ENCODE measurements around the gene FBXL7.

The FBXL7 gene

GRCh38 chr5:15545082-15545481 is 45.1 kb downstream of the FBXL7 start:
- DNase-seq: no peak

- DNase-seq: no peak
Observed at GRCh38 chr5:15547261-15547839, 47.4 kb downstream of the FBXL7 start.

GRCh38 chr5:15549961-15550360 is 50.0 kb downstream of the FBXL7 start:
- DNase-seq: no peak

GRCh38 chr5:15550502-15551112 is 50.6 kb downstream of the FBXL7 start:
- DNase-seq: no peak

- DNase-seq: no peak
Observed at GRCh38 chr5:15551113-15551504, 51.1 kb downstream of the FBXL7 start.

- DNase-seq: no peak
Observed at GRCh38 chr5:15554542-15554941, 54.6 kb downstream of the FBXL7 start.

GRCh38 chr5:15555176-15555575 is 55.2 kb downstream of the FBXL7 start:
- DNase-seq: no peak

- no peak for DNase-seq
Observed at GRCh38 chr5:15558240-15558639, 58.3 kb downstream of the FBXL7 start.

GRCh38 chr5:15558681-15559080 is 58.7 kb downstream of the FBXL7 start:
- DNase-seq: no peak

GRCh38 chr5:15560421-15560820 is 60.4 kb downstream of the FBXL7 start:
- DNase-seq: no peak

- no peak for DNase-seq
Observed at GRCh38 chr5:15564523-15564922, 64.5 kb downstream of the FBXL7 start.

- no peak for DNase-seq
Observed at GRCh38 chr5:15564957-15565356, 65.0 kb downstream of the FBXL7 start.

GRCh38 chr5:15566306-15566705 is 66.3 kb downstream of the FBXL7 start:
- no peak for DNase-seq

- DNase-seq: no peak
Observed at GRCh38 chr5:15566789-15567188, 66.8 kb downstream of the FBXL7 start.

GRCh38 chr5:15570491-15570890 is 70.5 kb downstream of the FBXL7 start:
- no peak for DNase-seq

GRCh38 chr5:15571081-15571480 is 71.1 kb downstream of the FBXL7 start:
- DNase-seq: no peak

- DNase-seq: no peak
Observed at GRCh38 chr5:15571618-15572017, 71.6 kb downstream of the FBXL7 start.

- DNase-seq: no peak
Observed at GRCh38 chr5:15573590-15573989, 73.6 kb downstream of the FBXL7 start.

GRCh38 chr5:15574128-15574527 is 74.1 kb downstream of the FBXL7 start:
- DNase-seq: no peak

- no peak for DNase-seq
Observed at GRCh38 chr5:15574806-15575325, 74.9 kb downstream of the FBXL7 start.

- no peak for DNase-seq
Observed at GRCh38 chr5:15575666-15576065, 75.7 kb downstream of the FBXL7 start.

GRCh38 chr5:15577132-15577531 is 77.2 kb downstream of the FBXL7 start:
- no peak for DNase-seq

- DNase-seq: no peak
Observed at GRCh38 chr5:15577831-15578230, 77.9 kb downstream of the FBXL7 start.

GRCh38 chr5:15579193-15579990 is 79.4 kb downstream of the FBXL7 start:
- DNase-seq: no peak
